NCI-H1694 treated with DMSO at 0.1 percent for 48 hours (cell line): ENCODE results near the gene TADA1.
"Not testable (repeated sequence)": the region's sequence is repeated elsewhere in the genome, so short reads cannot be mapped to it uniquely, and the experiment has no call there.

Source experiments
- DNase-seq: peaks from one replicate; lab custom pipeline; 2025; lab: John Stamatoyannopoulos, UW

Gene TADA1

DNA sequence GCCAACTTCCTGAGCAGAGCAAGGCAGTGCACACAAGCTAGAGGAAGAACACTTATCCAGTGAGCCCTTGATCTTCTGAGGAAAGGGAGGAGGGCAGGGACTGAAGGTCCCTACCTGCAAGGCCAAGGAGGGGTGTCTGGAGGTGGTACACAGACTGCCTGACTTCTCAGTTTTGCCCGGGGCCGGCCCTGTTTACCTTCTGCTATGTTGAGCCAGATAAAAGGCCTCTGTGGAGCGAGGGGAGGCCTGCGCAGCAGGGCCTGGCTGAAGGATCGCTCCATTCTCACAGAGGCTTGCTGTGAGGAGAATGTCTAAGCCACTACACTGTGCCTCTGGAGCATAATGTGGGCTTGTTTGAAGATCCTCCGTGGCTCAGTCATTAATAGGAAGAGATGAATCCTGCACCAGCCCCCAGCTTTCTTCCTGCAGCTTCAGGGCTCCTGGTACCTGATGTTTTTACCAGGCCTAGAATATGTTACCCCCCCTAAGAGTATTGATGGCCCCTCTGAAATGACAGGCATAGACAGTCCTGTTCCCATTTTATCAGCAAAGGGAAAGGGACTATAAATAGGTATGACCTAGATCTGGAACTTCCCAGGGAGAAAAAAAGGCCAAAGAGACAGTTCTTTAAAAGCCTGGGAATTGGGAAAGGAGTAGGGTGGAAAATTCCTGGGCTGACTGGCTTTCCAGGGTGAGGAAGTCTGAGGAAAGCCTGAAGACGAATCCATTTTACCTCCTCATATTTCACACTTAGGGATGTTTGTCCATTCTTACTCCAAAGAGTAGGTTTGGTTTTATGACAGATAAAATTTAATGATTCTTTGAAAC lies 32.1 kb downstream of the TADA1 start:
- no peak for DNase-seq

GRCh38 chr1:166843322-166843721 lies 32.7 kb downstream of the TADA1 start:
- DNase-seq, result no peak

DNA sequence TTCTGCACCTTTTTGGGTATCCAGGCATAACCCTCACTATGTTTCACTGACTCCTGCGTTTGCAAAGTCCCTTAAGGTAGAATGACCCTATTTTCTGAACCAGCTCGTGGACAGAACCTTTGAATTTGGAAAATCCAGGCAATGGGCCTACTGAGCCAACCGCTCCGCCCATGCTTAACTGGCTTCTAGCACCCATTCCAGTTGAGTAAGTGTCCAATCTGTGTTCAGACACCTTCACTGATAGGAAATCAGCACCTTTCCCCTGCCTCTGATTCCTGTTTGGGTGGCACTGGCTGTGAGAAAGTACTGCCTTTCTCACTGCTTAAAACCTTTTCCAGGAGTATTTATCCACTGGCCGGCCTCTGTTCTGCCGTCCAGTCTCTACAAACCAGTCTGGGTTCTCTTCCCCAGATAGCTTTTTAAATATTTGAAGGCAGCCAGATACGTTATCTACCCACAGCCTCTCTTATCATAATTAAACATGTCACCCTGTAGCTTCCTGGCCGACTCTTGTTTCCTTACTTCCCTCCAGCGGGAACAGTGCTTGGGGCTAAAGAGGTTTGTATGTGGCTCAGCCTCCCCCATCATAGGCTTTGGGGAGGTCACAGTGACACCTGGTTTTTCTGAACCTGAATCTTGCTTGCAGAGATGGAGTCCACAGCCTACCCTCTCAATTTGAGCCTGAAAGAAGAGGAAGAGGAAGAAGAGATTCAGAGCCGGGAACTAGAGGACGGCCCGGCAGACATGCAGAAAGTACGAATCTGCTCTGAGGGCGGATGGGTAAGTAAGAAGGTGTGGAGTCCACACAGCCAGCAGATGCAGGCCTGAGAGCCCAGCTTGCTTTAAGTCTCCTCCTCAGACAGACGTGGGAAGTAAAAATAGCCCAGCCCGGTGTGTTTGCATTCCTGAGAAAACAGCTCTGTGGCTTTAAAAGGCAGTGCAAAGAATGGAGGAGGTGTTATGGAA lies 35.5 kb downstream of the TADA1 start:
- DNase-seq, result no peak

GRCh38 chr1:166839600-166840308 lies 36.3 kb downstream of the TADA1 start:
- DNase-seq, result peak; percentile 25

DNA sequence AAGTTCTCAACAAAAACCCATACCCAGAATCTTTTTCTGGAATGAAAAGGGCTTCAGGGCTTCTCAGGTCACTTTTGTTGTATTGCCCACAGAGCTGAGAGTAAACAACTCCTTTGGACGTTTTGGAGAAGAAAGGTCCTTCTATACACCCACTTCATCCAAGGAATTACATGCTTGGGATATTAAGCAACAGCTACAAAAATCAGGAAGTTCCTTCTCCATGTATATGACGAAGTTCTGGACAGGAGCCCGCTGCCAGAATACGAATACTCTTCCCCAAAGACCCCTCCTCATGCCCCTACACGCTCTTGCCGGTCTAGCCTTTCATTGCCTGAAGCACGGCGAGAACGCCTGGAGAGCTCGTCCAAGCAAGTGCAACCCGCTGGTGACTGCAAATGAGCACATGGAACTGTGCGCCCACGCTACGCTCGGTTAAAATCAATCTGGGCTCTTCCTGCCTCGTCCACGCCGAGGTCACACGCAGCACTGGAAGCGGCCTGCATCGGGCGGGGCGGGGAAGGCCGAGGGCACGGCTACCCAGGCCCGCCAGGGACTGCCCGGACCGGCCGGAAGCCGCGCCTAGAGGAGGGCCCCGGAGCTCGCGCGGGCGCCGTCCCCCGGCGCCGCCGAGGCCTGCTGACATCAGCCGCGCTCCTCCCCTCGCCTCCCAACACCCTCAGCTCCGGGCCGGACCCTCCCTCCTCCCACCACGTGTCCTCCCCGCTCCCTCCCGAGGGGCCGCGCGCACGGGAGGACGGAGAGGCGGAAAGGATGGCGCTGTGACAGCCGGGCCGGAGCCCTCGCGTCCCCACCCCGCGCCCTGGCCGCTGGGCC lies 37.1 kb downstream of the TADA1 start, which contains the start of gene POGK:
Gene POGK, plus strand, starts transcription at position 710 of the 834 bp plus-strand sequence. CDS start 1,482 bp downstream, outside the sequence.
- DNase-seq, result peak; percentile 76

- DNase-seq, result no peak
Observed at GRCh38 chr1:166836733-166837132, 39.3 kb downstream of the TADA1 start.

DNA sequence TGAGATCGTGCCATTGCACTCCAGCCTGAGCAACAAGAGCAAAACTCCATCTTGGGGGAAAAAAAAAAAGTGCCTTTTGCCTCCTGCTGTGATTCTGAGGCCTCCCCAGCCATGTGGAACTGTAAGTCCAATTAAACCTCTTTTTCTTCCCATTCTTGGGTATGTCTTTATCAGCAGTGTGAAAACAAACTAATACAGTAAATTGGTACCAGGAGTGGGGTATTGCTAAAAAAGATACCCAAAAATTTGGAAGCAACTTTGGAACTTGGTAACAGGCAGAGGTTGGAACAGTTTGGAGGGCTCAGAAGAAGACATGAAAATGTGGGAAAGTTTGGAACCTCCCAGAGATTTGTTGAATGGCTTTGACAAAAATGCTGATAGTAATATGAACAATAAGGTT lies 46.3 kb downstream of the TADA1 start:
- DNase-seq, result not testable (repeated sequence)

GRCh38 chr1:166827426-166827825 lies 48.6 kb downstream of the TADA1 start:
- DNase-seq, result no peak

DNA sequence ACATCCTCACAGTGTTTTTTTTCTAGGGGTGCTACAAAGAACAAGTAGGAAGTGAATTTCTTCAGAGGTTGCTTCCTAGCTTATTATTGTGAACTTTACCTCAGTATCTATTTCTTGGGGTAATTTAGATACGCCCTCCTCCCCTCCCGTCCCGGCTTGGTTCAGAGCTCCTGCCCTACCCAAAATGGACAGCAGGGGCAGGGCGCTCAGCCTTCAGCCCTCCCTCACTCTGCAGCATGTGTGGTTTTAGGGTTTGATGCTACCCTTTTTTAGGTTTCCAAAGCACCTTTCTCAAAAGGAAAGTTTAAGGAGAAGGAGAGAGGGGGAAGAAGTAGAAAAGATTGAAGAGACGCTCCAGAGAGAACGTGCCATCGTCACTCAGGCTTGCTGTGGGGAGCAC lies 53.7 kb downstream of the TADA1 start:
- DNase-seq, result no peak

DNA sequence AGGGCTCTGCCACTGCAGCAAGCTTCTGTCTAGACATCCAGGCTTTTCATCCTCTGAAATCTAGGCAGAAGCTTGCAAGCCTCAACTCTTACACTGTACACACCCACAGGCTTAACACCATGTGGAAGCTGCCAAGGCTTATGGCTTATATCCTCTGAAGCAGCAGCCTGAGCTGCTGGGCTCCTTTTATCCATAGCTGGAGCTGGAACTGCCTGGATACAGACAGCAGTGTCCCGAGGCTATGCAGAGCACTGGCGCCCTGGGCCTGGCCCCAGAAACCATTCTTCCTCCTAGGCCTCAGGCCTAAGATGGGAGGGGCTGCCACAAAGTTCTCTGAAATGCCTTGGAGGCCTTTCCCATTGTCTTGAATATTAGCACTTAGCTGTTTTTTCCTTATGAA lies 56.1 kb downstream of the TADA1 start:
- DNase-seq, result no peak

DNA sequence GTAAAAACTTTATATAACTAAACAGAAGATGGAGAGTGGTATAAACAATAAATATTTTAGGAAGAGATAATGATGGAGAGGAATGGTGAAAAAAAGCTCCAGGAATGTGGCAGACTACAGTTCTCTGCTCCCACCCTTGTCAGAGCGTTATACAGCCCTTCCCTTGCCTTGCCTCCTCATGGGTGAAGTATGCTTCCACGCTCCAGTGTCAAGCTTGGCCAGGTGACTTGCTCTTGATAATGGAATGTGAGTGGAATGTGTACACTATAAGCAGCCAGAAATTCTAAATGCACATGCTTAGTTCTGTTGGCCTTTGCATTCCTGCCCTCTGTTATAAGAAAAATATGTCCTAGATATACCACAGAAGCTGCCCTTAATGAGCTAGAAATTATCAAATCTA lies 61.5 kb downstream of the TADA1 start:
- DNase-seq, result no peak

DNA sequence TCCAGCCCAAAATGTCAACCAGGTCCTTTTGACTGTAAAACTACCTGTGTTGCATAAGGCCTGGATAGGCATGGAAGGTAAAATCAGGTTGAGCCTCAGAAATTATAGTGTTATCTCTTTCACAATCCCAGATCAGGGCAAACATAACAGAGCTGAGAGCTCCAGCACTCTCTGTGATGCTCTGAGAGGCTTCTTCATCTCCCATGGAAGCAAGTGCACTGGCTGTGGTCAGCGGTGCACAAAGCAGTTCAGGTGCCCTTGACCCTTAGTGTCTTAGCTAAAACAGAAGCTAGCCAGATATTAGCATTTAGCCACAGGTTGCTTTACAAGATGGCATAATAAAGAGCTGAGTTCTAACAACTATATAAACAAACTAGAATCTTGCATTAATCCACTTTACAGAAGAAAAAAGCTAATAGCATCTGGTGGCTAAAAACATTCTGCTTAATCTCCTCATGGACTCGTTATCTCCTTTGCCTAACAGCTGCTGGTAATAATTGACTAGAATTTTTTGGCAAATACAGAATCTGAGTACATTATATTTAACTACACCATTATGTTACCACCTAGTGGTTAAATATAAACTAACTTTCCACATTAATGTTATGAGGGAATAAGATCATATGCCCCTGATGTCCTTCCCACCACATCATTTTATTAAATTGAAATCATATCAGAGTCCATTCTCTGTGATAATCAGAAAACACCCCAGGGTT lies 62.4 kb downstream of the TADA1 start:
- DNase-seq, result peak; percentile 14

- no peak for DNase-seq
Observed at GRCh38 chr1:166811691-166812090, 64.4 kb downstream of the TADA1 start.

DNA sequence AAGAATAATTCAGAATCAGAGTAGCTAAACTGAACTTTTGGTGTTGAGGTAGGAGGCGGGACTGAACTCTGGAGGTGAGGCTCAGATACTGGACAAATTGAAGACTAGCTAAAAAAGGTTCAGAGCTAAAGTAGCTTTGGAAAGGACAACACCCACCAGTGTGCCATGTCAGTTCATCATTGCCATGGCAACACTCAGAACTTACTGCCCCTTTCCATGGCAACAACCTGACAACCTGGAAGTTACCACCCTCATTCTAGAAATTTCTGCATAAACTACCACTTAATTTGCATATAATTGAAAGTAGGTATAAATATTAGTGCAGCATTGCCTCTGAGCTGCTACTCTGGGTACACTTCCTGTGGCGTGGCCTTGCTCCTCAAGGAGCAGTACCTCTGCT lies 67.1 kb downstream of the TADA1 start:
- no peak for DNase-seq
